Calu3 (cell line): ENCODE measurements around the gene PLEKHA5. TPM values are rescaled to one million over a fixed set of nuclear protein-coding genes. Genes with fewer than 3 reads are reported as not detected.
"Not testable (repeated sequence)": the region's sequence is repeated elsewhere in the genome, so short reads cannot be mapped to it uniquely, and the experiment has no call there.

ENCODE experiments used
- BruUV-seq: library from RNA; stranded (reverse); fragments of 400-500 nt; replicated peaks from 2 replicates; lab custom pipeline; 2021; lab: Mats Ljungman, UMichigan
- CTCF ChIA-PET: fragments of 300-600 bp; sonication (Branson Sonifier 250); formaldehyde crosslinking; loops from one replicate; lab custom pipeline; 2022; ENCODE audit warnings: antibody characterized with exemption; lab: Charles Lee
- DNase-seq: peaks from one replicate; pipeline ENCODE4 v3.0.0; 2022
- H3K27ac Mint-ChIP-seq: one replicate; pipeline ENCODE4 v1.8.0; 2022; ENCODE audit warnings: mixed read lengths; ENCODE audit not compliant: unreplicated experiment
- H3K27me3 Mint-ChIP-seq: one replicate; pipeline ENCODE4 v1.8.0; 2022; ENCODE audit warnings: mixed read lengths; ENCODE audit not compliant: unreplicated experiment
- H3K36me3 Mint-ChIP-seq: one replicate; pipeline ENCODE4 v1.8.0; 2022; ENCODE audit warnings: mild to moderate bottlenecking, moderate library complexity, mixed read lengths; ENCODE audit not compliant: insufficient read depth, unreplicated experiment
- H3K4me1 Mint-ChIP-seq: one replicate; pipeline ENCODE4 v1.8.0; 2022; ENCODE audit warnings: mild to moderate bottlenecking, low read depth, mixed read lengths; ENCODE audit not compliant: unreplicated experiment
- H3K4me3 Mint-ChIP-seq: one replicate; pipeline ENCODE4 v1.8.0; 2022; ENCODE audit warnings: mild to moderate bottlenecking, low read depth, moderate library complexity, mixed read lengths; ENCODE audit not compliant: unreplicated experiment
- H3K9me3 Mint-ChIP-seq: one replicate; pipeline ENCODE4 v1.8.0; 2022; ENCODE audit warnings: low read depth, mixed read lengths; ENCODE audit not compliant: unreplicated experiment
- CTCF ChIP-seq: fragments of 200-600 bp; IDR thresholded peaks from one replicate; pipeline ENCODE4 v1.8.0; 2022; ENCODE audit warnings: antibody characterized with exemption; ENCODE audit not compliant: unreplicated experiment
- intact Hi-C: fragments of 100-400 bp; cut with micrococcal nuclease; formaldehyde crosslinking; loops from one replicate; pipeline ENCODE4 v1.10.0; 2022; ENCODE audit not compliant: unreplicated experiment
- total RNA-seq: library from RNA; stranded (reverse); gene quantifications from 2 replicates; pipeline ENCODE4 v1.2.3, GENCODE V29; 2022

PLEKHA5 gene
- total RNA-seq, 1 experiment from 2014 or later = 57.9 TPM

- no peaks in the 10 kb centered on the region for H3K27me3 Mint-ChIP-seq
- no peak for TF ChIP-seq CTCF
- BruUV-seq = no TSS peak
- H3K4me3 Mint-ChIP-seq = no peak overlapping the region
- H3K36me3 Mint-ChIP-seq = no peaks in the 10 kb centered on the region
- no peak for DNase-seq
- peaks cover 2% of the 10 kb centered on the region for H3K9me3 Mint-ChIP-seq
- intact Hi-C loops = no loop called here
- no peak overlapping the region for H3K27ac Mint-ChIP-seq
- H3K4me1 Mint-ChIP-seq = peaks cover 3% of the 10 kb centered on the region
- CTCF ChIA-PET = no interaction called here
These were observed 268.0 kb downstream of the PLEKHA5 start for GRCh38 chr12:19397534-19397933.

- peaks cover 10% of the 10 kb centered on the region for H3K4me1 Mint-ChIP-seq
- H3K27me3 Mint-ChIP-seq = no peaks in the 10 kb centered on the region
- no TSS peak for BruUV-seq
- no peak overlapping the region for H3K4me3 Mint-ChIP-seq
- no peaks in the 10 kb centered on the region for H3K36me3 Mint-ChIP-seq
- no peak for TF ChIP-seq CTCF
- H3K27ac Mint-ChIP-seq = no peak overlapping the region
- intact Hi-C loops = no loop called here
- no peak for DNase-seq
- H3K9me3 Mint-ChIP-seq = peaks cover 2% of the 10 kb centered on the region
- CTCF ChIA-PET = no interaction called here
These were observed 269.1 kb downstream of the PLEKHA5 start for GRCh38 chr12:19398376-19399363.

GRCh38 chr12:19400649-19401285, 271.2 kb downstream of the PLEKHA5 start:
- H3K27me3 Mint-ChIP-seq, H3K36me3 Mint-ChIP-seq, H3K4me1 Mint-ChIP-seq, intact Hi-C loops, H3K9me3 Mint-ChIP-seq, H3K4me3 Mint-ChIP-seq, BruUV-seq, H3K27ac Mint-ChIP-seq, DNase-seq, CTCF ChIA-PET: not testable (repeated sequence)

- TF ChIP-seq CTCF = no peak
- no TSS peak for BruUV-seq
- no peaks in the 10 kb centered on the region for H3K36me3 Mint-ChIP-seq
- no peak for DNase-seq
- intact Hi-C loops = no loop called here
- peaks cover 3% of the 10 kb centered on the region for H3K9me3 Mint-ChIP-seq
- CTCF ChIA-PET = no interaction called here
- no peaks in the 10 kb centered on the region for H3K27me3 Mint-ChIP-seq
- H3K4me3 Mint-ChIP-seq = no peak overlapping the region
- H3K4me1 Mint-ChIP-seq = peaks cover 10% of the 10 kb centered on the region
- no peak overlapping the region for H3K27ac Mint-ChIP-seq
These were observed 272.7 kb downstream of the PLEKHA5 start for GRCh38 chr12:19402211-19402610.
